Rectal smooth muscle tissue (tissue), 1 donor: Measurements from ENCODE around the gene ALDH16A1.
A peak's percentile ranks its signal among the peaks of the same experiment; 100 is the strongest.

Source experiments
- H3K27ac ChIP-seq: one replicate; pipeline ENCODE4 v1.7.0; 2013; ENCODE audit warnings: low read depth, low read length, inconsistent platforms
- H3K27me3 ChIP-seq: one replicate; pipeline ENCODE4 v1.7.0; 2013; ENCODE audit warnings: low read length; ENCODE audit not compliant: control insufficient read depth, insufficient read depth
- H3K36me3 ChIP-seq: one replicate; pipeline ENCODE4 v1.7.0; 2013; ENCODE audit warnings: low read length; ENCODE audit not compliant: control insufficient read depth, insufficient read depth
- H3K4me1 ChIP-seq: one replicate; pipeline ENCODE4 v1.7.0; 2013; ENCODE audit warnings: low read length; ENCODE audit not compliant: control insufficient read depth, insufficient read depth
- H3K4me3 ChIP-seq: one replicate; pipeline ENCODE4 v1.7.0; 2013; ENCODE audit warnings: low read length
- H3K9ac ChIP-seq: one replicate; pipeline ENCODE4 v1.7.0; 2013; ENCODE audit warnings: low read length

ALDH16A1 gene

GRCh38 chr19:49491030-49491803 lies 38.2 kb downstream of the ALDH16A1 start:
- Histone ChIP-seq H3K9ac (peak overlapping the region; percentile 36), H3K4me3 (no peak overlapping the region), H3K27me3 (no peaks in the 10 kb centered on the region), H3K4me1 (peaks cover 15% of the 10 kb centered on the region), H3K27ac (no peak overlapping the region), H3K36me3 (peaks cover 33% of the 10 kb centered on the region)

- no peak overlapping the region for H3K27ac ChIP-seq
- H3K27me3 ChIP-seq = no peaks in the 10 kb centered on the region
- H3K36me3 ChIP-seq = peaks cover 33% of the 10 kb centered on the region
- H3K4me3 ChIP-seq = no peak overlapping the region
- peaks cover 18% of the 10 kb centered on the region for H3K4me1 ChIP-seq
- no peak overlapping the region for H3K9ac ChIP-seq
Measured at GRCh38 chr19:49491804-49492572, 39.0 kb downstream of the ALDH16A1 start.

GRCh38 chr19:49492573-49493405 lies 39.8 kb downstream of the ALDH16A1 start:
- Histone ChIP-seq H3K27ac (no peak overlapping the region), H3K27me3 (no peaks in the 10 kb centered on the region), H3K4me3 (no peak overlapping the region), H3K36me3 (peaks cover 33% of the 10 kb centered on the region), H3K4me1 (peaks cover 26% of the 10 kb centered on the region), H3K9ac (no peak overlapping the region)

- Histone ChIP-seq H3K27me3 (no peaks in the 10 kb centered on the region), H3K4me1 (peaks cover 11% of the 10 kb centered on the region), H3K9ac (peak overlapping the region; percentile 58), H3K4me3 (peak overlapping the region; percentile 95), H3K36me3 (peaks cover 25% of the 10 kb centered on the region), H3K27ac (peak overlapping the region; percentile 92)
Measured at GRCh38 chr19:49496574-49497008, 43.6 kb downstream of the ALDH16A1 start.

- peak overlapping the region; percentile 58 for H3K9ac ChIP-seq
- H3K27ac ChIP-seq = peak overlapping the region; percentile 92
- H3K36me3 ChIP-seq = peaks cover 20% of the 10 kb centered on the region
- no peaks in the 10 kb centered on the region for H3K27me3 ChIP-seq
- peak overlapping the region; percentile 95 for H3K4me3 ChIP-seq
- peaks cover 11% of the 10 kb centered on the region for H3K4me1 ChIP-seq
Measured at GRCh38 chr19:49497047-49497788, 44.2 kb downstream of the ALDH16A1 start.

GRCh38 chr19:49497789-49498103 lies 44.7 kb downstream of the ALDH16A1 start:
- peaks cover 15% of the 10 kb centered on the region for H3K36me3 ChIP-seq
- no peak overlapping the region for H3K27ac ChIP-seq
- H3K9ac ChIP-seq = no peak overlapping the region
- no peaks in the 10 kb centered on the region for H3K27me3 ChIP-seq
- peak overlapping the region; percentile 95 for H3K4me3 ChIP-seq
- peaks cover 11% of the 10 kb centered on the region for H3K4me1 ChIP-seq

GRCh38 chr19:49498475-49498874 lies 45.5 kb downstream of the ALDH16A1 start:
- Histone ChIP-seq H3K4me1 (peaks cover 11% of the 10 kb centered on the region), H3K27ac (no peak overlapping the region), H3K4me3 (no peak overlapping the region), H3K9ac (no peak overlapping the region), H3K36me3 (peaks cover 12% of the 10 kb centered on the region), H3K27me3 (no peaks in the 10 kb centered on the region)

GRCh38 chr19:49499030-49499670 lies 46.1 kb downstream of the ALDH16A1 start:
- H3K27ac ChIP-seq = no peak overlapping the region
- peak overlapping the region; percentile 1 for H3K9ac ChIP-seq
- H3K36me3 ChIP-seq = peaks cover 12% of the 10 kb centered on the region
- H3K4me3 ChIP-seq = peak overlapping the region; percentile 25
- H3K27me3 ChIP-seq = no peaks in the 10 kb centered on the region
- H3K4me1 ChIP-seq = peaks cover 11% of the 10 kb centered on the region

GRCh38 chr19:49502866-49503581 lies 50.0 kb downstream of the ALDH16A1 start:
- Histone ChIP-seq H3K4me1 (no peaks in the 10 kb centered on the region), H3K27ac (no peak overlapping the region), H3K4me3 (no peak overlapping the region), H3K27me3 (no peaks in the 10 kb centered on the region), H3K36me3 (peaks cover 10% of the 10 kb centered on the region), H3K9ac (no peak overlapping the region)

- no peaks in the 10 kb centered on the region for H3K4me1 ChIP-seq
- no peak overlapping the region for H3K9ac ChIP-seq
- peaks cover 5% of the 10 kb centered on the region for H3K36me3 ChIP-seq
- H3K4me3 ChIP-seq = no peak overlapping the region
- no peaks in the 10 kb centered on the region for H3K27me3 ChIP-seq
- no peak overlapping the region for H3K27ac ChIP-seq
Measured at GRCh38 chr19:49503582-49503962, 50.5 kb downstream of the ALDH16A1 start.

- no peaks in the 10 kb centered on the region for H3K4me1 ChIP-seq
- no peak overlapping the region for H3K9ac ChIP-seq
- H3K27ac ChIP-seq = no peak overlapping the region
- H3K27me3 ChIP-seq = no peaks in the 10 kb centered on the region
- H3K4me3 ChIP-seq = no peak overlapping the region
- H3K36me3 ChIP-seq = no peaks in the 10 kb centered on the region
Measured at GRCh38 chr19:49506575-49507105, 53.6 kb downstream of the ALDH16A1 start.
